ENCODE results near the gene SMIM21.

The SMIM21 gene

DNA sequence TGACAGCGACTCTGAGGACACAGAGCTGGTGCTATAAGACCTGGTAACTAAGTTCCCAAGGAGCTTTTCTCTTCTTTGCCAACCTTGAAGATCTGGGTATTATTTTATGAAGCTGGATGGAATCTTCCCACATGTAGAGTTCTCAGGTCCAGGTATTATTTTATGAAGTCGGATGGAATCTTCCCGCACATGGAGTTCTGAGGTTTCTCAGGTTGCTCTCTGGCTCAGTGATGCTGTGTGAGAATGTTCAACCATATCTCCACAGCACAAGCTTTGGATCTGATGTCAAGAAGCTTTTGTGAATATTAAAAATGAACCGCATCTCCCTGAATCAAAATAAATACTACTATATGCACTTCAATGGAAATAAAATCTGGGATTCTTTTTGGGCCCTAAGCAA is at the start of gene SMIM21:
TSS of gene SMIM21 (minus strand) at position 101 of the 400 bp plus-strand sequence. CDS start 140 bp downstream, outside the sequence.
- no peak for DNase-seq (ENCODE audit: low read depth)

DNA sequence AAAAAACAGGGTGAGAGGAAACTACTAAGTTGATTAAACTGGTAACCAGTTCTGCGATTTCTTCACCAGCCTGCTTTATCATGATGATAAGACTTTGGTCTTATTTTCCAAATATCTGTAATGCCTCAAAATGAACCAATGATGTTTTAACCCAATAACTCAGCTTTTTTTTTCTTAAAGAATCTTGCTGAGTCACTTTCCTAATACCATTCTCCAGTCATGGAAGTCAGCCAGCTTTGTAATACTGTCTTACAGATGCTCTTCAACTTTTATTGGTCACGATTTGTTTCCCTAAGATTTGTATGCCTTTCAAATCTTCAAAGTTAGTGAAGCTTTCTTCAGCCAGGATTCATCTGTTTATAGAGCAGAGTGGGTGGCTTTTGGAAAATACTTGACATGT is 47.7 kb upstream of the SMIM21 start:
- no peak for DNase-seq (ENCODE audit: low read depth)

DNA sequence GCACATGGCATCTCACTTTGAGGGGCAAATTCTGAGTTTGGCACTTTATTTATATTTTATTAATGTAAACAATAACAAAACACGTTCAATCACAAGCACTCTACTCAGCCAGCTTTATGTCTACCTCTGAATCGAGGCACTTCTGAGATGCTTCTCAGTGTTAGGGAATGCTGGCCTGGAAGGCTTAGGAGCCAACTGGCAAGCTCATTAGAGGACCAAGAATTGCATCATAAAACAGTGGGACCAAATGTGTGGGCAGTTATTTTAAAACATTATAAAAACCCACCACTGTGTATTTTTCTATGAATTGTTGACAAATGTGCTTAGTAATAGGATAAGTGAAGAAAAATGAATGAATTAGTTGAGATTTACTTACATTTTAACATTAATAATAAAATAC is 46.8 kb upstream of the SMIM21 start:
- DNase-seq (ENCODE audit: low read depth), result no peak

DNA sequence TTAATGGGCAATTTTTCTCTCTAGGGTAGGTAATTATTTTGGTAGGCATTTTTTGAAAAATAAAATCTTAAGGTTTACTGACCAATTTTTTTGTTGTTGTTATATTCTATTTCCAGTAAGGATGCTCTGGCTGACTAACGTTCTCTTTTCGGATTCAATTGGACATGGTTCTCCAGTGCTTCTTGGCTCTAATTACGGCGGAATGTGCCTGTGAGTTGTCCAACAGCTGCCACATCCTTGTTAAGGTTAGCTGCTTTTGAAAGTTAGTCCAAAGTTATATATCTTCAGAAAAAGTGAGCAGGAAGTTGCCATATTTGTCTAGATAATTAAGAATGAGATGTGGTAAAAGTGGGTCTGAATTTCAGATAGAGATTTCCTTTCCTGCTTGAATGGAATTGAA is 45.8 kb upstream of the SMIM21 start:
- no peak for DNase-seq (ENCODE audit: low read depth)

DNA sequence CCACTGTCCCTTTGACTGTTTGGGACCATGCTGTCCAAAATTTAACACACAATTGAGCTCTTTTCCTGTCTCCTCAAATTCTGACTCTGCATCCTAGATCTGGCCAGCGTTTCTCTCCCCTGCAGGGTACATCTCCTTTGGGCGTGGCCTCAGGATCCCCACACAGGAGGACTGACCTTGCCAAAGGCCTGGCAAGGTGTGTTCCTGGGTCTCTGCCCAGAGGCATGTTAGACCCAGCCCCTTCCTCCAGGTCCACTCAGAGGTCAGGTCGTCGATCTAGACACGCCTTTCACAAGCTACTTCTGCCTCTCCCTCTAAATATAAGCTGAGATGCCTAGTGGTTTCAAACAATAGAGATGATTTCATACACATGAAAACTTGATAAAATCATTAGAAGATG is 45.4 kb upstream of the SMIM21 start:
- DNase-seq (ENCODE audit: low read depth), result no peak

DNA sequence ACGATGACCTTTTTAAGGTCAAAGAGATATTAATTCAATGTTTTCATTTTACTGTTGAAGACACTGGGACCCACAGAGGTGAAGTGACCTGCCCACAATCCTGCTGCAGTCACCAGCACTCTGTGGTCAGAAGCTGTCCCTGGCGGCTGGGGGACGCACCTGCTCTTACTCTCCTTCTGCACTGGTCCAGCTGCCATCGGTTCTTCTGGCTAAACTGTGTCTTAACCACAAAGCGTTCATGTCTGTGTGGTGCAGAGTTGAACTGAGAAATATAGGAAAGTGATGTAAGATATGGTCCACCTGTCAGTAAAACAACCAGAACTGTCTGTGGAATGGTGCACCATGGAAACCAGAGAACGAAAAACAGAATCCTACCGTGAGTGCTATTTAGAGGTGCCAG is 44.9 kb upstream of the SMIM21 start:
- no peak for DNase-seq (ENCODE audit: low read depth)

DNA sequence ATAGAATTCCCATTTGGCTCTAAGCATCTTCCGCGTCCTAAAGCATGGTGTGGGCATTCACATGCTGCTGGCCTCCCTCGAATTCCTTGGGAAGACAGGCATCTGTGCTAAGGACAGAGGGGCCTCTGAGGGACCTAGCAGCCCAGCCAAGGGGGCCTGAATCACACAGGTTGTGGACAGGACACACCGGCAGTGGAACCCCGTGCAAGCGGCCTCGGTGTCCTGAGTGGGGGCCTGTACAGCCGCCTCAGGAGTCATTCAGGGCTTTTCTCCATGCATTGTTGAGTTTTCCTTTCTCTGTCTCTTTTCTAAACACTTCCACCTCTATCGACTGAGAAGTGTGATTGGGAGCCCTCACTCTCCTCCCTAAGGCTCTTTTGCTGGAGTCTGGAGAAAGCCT is 44.3 kb upstream of the SMIM21 start:
- DNase-seq (ENCODE audit: low read depth), result no peak

DNA sequence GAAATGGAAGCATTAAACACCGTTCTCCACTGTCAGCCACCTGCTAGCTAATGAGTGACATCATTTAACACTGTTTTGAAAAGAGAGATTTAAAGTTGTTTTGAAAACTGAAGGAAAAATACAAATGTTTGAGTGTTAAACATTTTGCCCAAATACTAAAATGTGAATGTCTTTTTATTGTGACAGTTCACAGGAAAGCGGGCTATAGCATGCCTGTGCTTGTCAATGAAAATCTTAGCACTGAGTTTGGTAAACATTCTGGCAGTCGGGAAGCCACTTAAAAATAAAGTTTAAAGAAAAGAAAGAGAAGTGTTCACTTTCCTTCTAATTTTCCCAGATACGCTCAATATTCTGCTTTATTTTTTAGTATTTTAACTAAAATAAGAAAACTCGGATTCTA is 40.3 kb upstream of the SMIM21 start:
- no peak for DNase-seq (ENCODE audit: low read depth)

DNA sequence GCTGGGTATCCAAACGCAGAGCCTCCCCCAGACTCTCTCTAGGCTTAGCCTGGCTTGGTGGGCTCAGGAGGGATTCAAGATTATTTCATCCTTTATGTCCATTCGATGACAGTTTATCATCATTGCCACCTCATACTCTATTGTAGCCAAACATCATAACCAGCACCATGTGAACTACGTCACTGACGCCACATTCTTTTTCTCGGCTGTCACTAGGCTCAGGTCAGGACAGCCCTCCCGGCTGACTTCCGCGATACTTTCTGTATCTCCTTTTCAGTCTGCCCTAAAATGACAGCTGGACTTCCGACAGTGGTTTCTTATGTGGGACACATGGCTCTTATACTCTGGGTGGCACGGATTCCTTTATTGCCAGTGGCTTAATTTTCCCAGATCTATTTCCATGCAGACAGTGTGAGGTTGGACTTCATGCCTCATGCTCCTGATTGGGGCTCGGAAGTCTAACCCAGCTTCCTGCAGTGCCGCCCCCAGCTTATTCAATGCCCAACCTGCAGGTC is 39.8 kb upstream of the SMIM21 start:
- DNase-seq (ENCODE audit: low read depth), result no peak

DNA sequence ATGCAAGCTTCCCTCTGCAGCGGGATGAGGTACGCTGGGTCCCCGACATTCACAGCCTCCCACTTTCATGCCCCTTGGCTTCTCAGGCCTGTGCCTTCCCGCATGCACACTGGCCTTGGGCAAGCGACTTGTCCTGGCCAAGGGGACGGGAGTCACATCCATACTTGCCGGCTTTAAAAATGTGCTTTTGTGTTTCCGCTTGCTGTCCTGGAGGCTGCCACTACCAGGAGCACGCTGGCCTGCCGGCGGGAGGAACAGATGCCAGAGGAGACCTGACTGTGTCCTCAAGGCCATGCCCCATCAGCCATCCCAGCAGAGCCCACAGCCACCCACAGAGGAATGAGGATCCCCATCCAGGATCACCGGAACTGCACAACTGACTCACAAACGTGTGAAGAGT is 36.9 kb upstream of the SMIM21 start:
- DNase-seq (ENCODE audit: low read depth), result no peak

DNA sequence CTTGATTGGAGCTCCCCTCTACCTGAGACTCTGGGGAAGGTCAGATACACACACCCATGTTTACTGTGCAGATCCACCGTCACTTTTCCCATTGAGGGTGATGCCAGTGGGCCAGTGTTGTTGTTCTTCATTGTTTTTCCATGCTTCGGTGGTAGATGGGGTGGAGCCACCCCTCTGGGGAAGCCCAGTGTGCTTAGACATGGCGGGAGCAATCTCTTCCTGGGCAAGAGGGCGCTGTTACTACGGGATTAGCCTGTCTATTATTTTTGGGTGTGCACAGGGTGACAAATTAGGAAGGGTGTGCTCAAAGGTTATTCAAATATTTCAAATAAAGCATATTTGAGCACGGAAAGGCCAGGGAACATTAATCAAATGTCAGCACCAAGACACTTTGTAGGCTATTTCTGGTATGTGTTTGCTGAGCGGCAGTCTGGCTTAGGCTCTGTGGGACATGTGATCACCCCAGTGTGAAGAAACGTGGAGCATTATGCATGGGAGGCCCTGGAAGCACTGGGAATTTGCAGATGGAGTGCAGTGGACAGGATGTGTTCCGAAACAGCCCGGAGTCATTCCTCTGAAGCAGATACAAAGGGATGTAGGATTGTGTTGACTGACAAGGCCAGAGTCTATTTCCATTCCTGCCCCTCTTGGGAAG is 34.8 kb upstream of the SMIM21 start:
- DNase-seq (ENCODE audit: low read depth), result no peak

DNA sequence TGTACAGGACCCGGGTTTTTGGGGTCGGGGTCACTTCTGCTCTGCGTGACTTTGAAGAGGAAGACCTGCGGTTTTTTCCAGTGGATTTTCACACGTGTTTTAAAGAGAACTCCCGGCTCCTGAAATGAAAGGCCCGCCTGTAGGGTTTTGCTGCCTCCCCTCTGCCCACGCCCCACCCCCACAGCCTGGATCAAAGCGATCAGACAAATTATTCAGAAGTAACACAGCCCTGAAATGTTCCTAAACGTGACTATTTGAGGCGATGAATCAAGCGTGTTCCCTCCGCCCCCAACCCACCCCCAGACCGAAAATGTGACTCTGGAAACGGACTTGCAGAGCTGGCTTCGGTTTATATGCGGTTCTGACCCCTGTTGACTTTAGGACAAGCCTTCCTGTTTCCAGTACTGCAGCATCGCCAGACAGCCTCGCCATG is 28.7 kb upstream of the SMIM21 start:
- DNase-seq (ENCODE audit: low read depth), result no peak

DNA sequence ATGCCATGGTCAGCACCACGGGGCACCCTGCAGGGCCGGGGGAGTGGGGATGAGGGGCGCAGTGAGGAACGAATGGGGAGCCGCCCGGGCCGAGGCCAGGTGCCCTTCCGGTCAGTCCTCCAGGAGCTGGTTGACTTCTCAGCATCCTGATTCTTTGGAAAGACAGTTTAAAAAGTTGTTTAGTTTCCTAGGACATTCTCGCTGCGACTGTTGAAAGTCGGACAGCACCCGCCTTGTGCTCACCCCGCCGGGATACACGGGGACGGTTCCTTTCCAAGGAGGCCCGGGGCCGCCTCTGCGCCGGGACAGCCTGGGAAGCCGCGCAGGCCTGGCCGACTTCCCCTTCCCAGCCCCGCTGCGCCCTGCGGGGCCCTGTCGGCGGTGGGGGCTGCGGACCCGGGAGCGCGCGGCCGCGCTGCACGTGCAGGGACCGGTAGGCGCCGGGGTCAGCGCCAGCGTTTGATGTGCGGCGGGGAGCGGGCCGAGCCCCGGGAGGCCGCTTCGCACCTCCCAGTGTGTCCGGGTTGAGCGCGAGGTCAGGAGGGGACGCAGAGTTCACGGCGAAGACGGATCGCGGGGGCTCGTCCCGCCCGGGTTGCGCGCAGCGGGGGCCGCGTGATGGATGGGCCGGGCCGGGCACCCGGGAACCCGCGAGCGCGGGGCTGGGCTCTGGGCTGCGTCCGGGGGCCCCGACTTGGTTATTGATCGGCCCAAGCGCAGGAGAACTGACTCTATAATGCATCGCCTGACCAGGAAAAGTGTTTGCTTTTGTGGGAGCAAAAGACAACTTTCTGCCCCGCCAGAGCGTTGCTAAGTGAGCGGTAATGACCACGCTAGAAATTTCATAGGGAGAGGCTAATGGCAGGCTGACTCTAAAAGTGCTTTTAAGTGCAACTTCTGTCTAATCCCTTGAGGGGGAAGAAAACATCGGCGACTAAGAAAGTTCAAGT is 28.0 kb upstream of the SMIM21 start:
- DNase-seq (ENCODE audit: low read depth), result no peak

DNA sequence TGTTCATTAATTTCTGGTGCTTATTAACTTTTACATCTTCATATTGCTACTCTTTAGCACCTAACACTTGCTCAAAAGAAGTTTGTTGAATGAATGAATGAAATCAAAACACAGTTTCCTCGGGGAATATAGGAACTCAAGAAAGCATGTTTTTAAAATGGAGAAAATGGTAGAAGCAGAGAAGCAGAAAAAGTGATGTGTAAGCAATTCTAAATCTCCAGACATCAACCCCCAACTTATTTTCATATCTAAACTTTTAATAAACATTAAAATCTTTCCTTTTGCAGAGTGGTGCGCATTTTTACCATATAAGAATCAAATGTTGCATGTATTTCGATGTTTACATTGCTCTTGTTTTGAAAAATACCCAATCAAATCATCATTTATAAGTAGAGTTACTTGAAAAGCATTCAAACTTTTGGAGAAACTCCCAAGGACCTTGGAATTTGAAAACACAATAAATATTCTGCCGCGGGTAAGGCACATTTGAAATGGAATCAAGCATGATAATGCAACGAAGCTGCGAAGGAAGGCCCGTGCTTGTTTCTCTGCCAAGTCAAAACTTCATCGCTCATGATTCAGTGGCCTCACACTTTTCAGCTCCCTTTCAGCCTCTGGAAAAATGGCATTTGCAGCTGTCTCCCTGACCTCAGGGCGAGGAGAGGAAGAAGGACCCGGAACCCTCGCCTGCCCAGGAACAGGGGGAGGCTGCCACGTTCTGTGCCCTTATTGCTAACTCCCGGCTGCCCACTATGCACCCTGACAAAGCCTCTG is 26.7 kb upstream of the SMIM21 start:
- no peak for DNase-seq (ENCODE audit: low read depth)

DNA sequence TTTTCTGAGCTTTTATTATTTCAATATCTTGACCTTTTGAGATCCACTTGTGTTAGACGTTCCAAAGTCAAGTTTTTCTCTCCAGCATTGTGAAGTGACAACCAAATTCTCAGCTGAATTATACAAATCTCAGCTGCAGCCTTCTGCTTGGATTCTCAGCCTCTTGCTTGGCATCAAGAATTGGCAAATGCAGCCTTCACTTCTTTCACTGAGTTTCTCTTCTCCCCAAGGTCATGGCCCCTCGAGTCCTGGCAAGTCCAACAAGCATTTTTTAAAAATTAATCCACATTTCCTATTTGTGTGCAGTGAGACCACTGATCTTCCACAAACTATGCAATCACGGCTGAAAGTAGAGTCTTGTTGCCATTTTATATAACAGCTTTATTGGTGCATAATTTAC is 23.4 kb upstream of the SMIM21 start:
- no peak for DNase-seq (ENCODE audit: low read depth)

DNA sequence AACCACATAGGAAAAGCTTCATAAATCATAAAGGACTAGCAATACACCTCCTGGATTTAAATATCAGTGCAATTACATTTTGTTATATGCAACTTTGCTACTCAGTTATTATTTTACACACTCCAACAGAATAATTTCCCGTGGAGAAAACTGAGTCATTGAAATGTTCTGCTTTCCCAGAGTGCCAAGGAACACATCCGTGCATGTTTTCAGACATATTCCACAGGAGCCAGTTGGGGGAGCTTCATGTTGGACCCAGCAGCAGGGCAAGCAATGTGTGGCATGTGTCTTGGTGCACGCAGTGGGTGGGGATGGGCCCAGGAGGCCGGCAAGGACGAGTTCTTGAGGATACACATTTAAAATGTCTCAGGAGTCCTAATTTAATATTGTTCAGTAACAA is 14.4 kb upstream of the SMIM21 start:
- DNase-seq (ENCODE audit: low read depth), result no peak

DNA sequence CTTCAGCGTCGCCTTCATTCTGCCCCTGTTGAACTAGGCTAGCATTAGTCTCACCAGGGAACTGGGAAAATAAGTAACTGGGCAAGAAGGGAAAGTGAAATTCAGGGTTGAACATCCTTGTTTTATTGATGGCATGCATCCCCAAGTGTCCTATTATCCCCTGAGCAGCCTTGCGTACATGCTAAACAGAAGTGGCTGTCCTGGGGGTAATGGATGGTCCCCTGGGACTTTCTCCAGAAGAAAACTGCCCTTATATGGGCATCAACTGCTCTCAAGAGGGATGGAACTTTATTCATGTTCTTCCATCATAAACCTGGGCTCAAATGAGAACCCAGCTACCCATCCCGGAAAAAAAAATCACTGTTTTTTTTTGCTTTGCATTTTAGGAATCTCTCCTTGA is 11.8 kb upstream of the SMIM21 start:
- DNase-seq (ENCODE audit: low read depth), result no peak

DNA sequence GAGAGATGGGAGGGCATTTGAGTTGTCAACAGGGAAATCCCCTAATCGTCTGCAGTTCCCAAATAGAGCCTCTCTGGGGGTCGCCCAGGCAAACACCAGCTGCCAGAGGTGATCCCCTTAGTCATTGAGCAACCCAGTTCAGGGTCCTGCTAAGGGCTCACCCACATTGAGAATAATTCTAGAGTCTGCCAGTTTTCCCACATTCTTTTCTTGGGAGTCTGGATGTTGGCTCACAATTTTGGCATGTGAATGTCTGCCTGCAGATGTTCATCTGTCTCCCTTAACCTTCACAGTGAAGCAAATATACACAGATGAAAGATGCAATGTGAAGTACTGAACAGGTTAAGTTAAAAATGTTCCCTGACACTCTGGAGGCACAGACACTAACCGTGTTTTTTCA is 11.4 kb upstream of the SMIM21 start:
- no peak for DNase-seq (ENCODE audit: low read depth)

DNA sequence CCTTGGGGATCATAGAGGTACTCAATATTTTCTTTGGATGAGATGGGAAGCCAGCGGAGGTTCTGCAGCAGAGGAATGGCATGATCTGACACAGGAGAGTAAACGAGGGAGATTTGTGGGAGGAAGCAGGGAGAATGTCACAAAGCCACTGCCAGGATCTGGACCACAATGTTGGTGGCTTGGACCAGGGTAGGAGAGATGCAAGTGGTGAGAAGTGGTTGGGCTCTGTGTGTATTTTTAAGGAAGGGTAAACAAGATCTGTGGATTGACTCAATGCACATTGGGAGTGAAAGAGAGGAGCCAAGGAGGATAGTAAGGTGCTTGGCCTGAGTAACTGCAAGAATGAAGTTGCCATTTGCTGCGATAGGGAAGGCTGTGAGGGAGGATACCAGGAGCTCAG is 10.5 kb upstream of the SMIM21 start:
- DNase-seq (ENCODE audit: low read depth), result no peak

DNA sequence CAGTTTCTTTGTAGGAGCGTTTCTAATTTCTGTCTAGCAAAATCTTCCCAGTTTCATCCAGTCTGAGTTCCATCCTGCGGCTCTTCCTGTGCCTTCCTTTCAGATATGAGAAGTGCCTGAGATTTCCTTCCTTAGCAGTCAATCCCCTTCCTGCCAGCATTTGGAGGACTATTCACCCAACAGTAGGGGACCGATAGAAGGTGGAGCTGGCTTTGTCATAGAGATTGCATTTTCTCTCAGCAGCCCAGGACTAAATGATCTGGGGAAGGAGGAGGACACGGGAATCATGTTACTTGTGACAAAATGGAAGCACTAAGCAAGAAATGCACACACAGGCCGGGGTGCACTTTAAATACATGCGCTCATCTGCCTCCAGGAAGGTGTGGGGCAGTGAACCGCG is 5.6 kb upstream of the SMIM21 start:
- DNase-seq (ENCODE audit: low read depth), result no peak

DNA sequence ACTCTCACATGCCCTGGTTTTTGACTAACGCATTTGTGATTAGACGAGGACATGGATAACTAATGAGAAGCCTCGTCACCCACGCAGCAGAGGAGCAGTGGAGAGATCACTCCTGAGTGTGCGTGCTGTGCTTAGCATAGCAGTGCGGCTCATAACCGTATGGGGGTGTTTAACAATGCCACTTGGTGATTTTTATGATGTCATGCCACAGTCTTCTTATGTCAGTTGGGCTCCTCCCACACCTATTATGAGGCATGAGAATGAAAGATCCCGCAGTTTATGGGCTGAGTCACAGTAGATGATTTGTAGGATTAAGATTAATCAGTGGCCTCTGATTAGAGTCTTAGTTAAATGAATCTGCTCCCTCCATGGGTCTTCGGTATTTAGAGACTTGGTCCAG is 2.5 kb upstream of the SMIM21 start:
- no peak for DNase-seq (ENCODE audit: low read depth)

DNA sequence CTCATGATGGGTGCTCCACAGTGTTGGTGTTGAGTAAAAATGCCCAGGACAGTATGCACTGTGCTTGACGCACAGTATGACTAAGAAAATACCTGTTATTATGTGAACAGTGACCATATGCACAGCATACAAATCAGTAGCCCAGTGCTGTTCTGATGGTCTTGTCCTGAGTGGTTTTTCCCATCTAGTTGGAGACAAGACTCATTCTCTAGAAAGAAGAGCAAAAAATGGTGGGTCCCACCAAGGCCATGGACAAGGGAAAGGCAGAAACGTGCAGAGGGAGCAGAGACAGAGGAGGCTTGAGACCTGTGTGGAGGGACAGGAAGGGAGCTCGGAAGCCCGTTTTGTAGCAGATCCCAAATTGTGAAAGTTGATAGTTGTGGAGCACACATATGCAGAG is 987 bp upstream of the SMIM21 start:
- no peak for DNase-seq (ENCODE audit: low read depth)
